HUES6 (cell line): ENCODE results near the gene OR2H2.
A peak's percentile ranks its signal among the peaks of the same experiment; 100 is the strongest.

ENCODE experiments used
- H3K27ac ChIP-seq: 2 replicates; pipeline ENCODE4 v1.7.0; 2013; ENCODE audit warnings: low read depth, mild to moderate bottlenecking, low read length, inconsistent platforms
- H3K27me3 ChIP-seq: 2 replicates; pipeline ENCODE4 v1.6.1; 2013; ENCODE audit warnings: low read length; ENCODE audit not compliant: control insufficient read depth, insufficient read depth
- H3K36me3 ChIP-seq: 2 replicates; pipeline ENCODE4 v1.6.1; 2013; ENCODE audit warnings: low read length; ENCODE audit not compliant: control insufficient read depth, insufficient read depth
- H3K4me1 ChIP-seq: 2 replicates; pipeline ENCODE4 v1.6.1; 2013; ENCODE audit warnings: low read length; ENCODE audit not compliant: control insufficient read depth, insufficient read depth
- H3K4me3 ChIP-seq: 2 replicates; pipeline ENCODE4 v1.5.1; 2013; ENCODE audit warnings: low read depth, low read length
- H3K9ac ChIP-seq: one replicate; pipeline ENCODE4 v1.6.1; 2013; ENCODE audit warnings: mild to moderate bottlenecking, low read length
- H3K9me3 ChIP-seq: 2 replicates; pipeline ENCODE4 v1.6.1; 2013; ENCODE audit warnings: low read depth, low read length; ENCODE audit not compliant: control insufficient read depth, insufficient read depth

The OR2H2 gene

DNA sequence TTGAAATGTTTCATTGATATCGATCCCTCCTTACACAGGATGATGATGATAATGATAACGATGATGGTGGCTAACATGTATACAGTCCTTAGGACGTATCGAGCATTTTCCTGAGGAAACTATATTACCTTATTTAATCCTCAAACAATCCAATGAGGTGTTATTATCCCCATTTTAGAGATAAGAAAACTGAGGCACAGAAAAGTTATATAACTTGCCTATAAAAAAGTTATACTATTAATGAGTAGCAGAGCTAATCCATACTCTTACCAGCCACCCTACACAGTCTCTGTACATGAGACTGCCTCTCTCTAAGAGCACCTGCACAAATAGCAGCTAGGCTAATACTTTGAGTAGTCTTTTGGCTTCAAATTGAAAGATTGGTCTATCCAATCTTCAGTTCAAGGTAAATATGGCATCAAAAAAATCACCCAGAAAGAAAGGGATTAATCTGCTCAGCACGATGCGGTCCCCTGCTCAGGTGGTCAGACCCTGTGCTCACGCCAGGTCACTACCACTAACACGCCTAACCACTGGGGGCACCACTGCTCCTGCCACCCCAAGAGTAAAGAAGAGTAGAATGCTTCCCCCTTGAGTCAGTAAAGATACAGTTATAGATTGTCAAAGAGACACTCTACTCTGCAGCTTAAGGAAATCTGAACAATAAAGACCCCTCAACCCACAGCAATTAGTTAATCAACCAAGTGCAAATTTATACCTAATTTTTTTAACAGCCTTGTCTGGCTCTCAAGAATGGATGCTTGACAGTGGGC is 33.0 kb downstream of the OR2H2 start:
- H3K36me3 ChIP-seq: peaks cover 98% of the 10 kb centered on the region
- H3K9me3 ChIP-seq: no peaks in the 10 kb centered on the region
- H3K4me3 ChIP-seq: no peak overlapping the region
- H3K27me3 ChIP-seq: no peaks in the 10 kb centered on the region
- peaks cover 13% of the 10 kb centered on the region; the same call in 1 of the 2 replicates for H3K4me1 ChIP-seq
- no peak overlapping the region for H3K27ac ChIP-seq
- H3K9ac ChIP-seq: no peak overlapping the region

DNA sequence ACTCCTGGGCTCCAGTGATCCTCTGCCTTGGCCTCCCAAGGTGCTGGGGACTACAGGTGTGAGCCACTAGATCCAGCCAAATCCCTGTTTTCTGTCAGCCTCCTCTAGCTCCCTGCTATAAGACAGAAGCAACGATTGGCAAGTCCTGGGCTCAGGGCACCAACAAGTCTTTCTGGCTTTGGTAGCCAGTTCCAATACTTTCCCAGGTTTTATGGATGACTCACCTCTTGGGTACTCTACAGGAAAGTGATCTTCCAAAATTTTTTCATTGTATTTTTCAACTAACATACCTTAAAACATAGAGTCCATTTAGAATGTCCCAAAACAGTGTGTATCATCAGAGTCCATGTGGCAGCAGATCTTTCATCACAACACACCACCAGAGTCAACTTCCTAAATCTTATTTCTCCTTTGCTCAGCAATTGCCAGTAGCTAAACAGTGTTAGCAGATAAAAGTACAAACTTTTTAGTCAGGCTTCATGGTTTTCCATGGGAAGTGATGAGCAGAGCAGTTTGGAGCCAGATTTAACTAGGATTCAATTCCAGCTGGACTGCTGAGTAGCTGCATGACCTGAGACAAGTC is 34.7 kb downstream of the OR2H2 start:
- Histone ChIP-seq H3K27ac (no peak overlapping the region), H3K9ac (no peak overlapping the region), H3K36me3 (peaks cover 93% of the 10 kb centered on the region), H3K9me3 (no peaks in the 10 kb centered on the region), H3K4me1 (peaks cover 29% of the 10 kb centered on the region), H3K4me3 (no peak overlapping the region), H3K27me3 (no peaks in the 10 kb centered on the region)

DNA sequence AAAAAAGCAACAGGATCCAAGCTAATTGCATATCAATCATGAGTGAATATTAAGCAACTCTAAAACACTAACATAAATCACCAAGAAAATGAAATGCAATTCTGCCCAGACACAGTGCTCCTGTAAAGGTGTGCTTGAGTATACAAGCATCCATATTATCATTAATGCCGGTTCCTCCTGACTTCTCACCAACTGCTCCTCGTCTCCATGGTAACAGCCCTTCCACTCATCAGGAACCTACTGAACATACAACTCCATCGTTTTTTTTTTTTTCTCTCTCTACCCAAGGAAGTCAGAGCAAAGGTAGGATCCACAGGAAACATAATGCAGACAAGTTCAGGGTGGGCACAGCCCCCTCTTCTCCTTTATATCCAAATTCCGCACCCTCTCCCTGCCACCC is 35.7 kb downstream of the OR2H2 start:
- no peak overlapping the region for H3K27ac ChIP-seq
- H3K4me3 ChIP-seq: no peak overlapping the region
- peaks cover 84% of the 10 kb centered on the region for H3K36me3 ChIP-seq
- no peaks in the 10 kb centered on the region for H3K27me3 ChIP-seq
- H3K4me1 ChIP-seq: peaks cover 39% of the 10 kb centered on the region
- no peaks in the 10 kb centered on the region for H3K9me3 ChIP-seq
- H3K9ac ChIP-seq: no peak overlapping the region

DNA sequence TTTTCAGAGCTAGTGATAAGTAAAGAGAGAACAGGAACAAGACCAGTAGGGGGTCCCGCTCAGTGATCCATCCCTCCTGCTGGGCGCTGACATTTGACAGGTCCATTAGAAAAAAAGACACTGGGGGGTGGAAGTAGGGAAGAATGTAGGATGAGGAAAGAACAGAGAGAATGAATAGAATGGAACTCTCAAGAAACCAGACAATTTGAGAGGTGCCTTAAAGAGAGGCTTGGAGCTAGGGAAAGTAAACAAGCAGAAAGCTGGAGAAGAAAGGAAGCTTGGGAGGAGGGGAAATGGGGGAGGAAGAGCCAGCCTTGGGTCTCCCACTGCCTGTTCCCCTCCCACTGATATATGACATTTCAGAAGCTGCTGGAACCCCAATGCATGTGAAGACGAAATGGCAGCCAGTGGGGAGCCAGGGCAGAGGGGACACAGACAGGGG is 39.6 kb downstream of the OR2H2 start:
- peak overlapping the region; percentile 79 for H3K9ac ChIP-seq
- H3K4me1 ChIP-seq: peaks cover 57% of the 10 kb centered on the region
- H3K4me3 ChIP-seq: peak overlapping the region; percentile 71
- peak overlapping the region; percentile 52; the same call in 1 of the 2 replicates for H3K27ac ChIP-seq
- H3K36me3 ChIP-seq: peaks cover 47% of the 10 kb centered on the region
- no peaks in the 10 kb centered on the region for H3K9me3 ChIP-seq
- no peaks in the 10 kb centered on the region for H3K27me3 ChIP-seq

DNA sequence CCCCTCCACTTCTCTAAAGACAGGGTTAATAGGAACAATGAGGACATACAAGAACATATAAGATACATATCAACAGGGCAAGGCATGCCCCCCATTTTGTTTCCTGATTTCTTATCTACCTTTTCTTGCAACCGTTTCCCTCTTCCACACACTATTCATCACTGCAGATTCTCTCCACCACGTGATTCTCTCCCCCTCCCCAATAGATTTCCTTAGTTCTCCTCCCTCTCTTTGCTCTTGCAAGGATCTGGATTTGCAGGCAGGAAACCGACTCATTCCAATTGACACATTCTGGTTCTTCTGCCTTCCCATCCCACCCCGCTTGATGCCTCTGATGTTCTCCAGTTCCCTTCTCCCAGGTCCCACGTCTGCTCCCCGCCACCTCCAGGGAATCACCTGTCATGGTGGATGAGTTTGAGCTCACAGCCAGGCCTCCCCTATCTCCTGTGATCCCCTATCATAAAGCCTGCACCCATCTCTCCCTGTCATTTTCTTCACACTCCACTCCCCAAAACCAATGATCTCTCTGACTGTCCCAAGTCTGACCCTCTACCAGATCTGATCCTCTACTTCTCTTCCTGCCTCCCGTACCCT is 40.5 kb downstream of the OR2H2 start:
- Histone ChIP-seq H3K4me1 (peaks cover 64% of the 10 kb centered on the region), H3K27me3 (no peaks in the 10 kb centered on the region), H3K27ac (peak overlapping the region; percentile 52; the same call in 1 of the 2 replicates), H3K36me3 (peaks cover 38% of the 10 kb centered on the region), H3K4me3 (peak overlapping the region; percentile 71), H3K9me3 (no peaks in the 10 kb centered on the region), H3K9ac (peak overlapping the region; percentile 79)

DNA sequence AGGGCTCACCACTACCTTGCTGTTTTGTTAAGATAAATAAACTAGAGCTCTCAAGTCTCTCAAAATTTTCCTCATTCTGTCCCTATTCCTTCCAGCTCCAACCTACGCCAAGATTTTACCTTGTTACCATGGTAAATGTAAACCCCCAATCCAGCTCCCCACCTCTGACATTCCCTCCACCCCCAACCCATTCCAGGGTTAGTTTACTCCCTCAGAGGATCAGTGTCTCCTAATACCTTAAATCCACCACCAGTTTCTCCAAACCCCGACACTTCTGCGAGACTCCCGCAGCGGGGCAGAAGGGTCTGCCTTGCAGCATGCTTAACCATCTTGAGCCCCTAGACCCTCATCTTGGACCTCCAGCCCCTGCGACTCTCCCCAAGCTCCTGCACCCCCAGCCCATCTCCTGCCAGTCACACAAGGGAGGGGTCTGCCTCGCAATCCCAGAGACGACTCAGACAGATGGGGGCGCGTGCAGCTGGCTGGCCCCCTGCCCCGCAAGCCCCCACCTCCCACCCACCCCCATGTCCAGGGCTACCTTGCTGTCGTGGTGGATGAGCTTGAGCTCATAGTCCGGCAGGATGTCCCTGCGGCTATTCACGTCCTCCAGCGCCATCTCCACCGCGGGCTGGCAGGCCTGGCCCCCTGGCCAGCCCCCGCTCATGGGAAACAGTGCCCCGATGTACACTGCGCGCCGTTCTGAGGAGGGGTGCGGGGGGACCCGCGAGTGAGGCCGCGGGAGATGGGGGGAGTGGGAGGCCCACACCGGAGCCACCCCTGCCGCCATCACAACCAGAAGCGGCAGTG is 42.2 kb downstream of the OR2H2 start:
- Histone ChIP-seq H3K4me3 (peak overlapping the region; percentile 71), H3K9ac (peak overlapping the region; percentile 79), H3K27me3 (no peaks in the 10 kb centered on the region), H3K4me1 (peaks cover 75% of the 10 kb centered on the region), H3K27ac (peak overlapping the region; percentile 84; the same call in 1 of the 2 replicates), H3K36me3 (peaks cover 21% of the 10 kb centered on the region), H3K9me3 (no peaks in the 10 kb centered on the region)

DNA sequence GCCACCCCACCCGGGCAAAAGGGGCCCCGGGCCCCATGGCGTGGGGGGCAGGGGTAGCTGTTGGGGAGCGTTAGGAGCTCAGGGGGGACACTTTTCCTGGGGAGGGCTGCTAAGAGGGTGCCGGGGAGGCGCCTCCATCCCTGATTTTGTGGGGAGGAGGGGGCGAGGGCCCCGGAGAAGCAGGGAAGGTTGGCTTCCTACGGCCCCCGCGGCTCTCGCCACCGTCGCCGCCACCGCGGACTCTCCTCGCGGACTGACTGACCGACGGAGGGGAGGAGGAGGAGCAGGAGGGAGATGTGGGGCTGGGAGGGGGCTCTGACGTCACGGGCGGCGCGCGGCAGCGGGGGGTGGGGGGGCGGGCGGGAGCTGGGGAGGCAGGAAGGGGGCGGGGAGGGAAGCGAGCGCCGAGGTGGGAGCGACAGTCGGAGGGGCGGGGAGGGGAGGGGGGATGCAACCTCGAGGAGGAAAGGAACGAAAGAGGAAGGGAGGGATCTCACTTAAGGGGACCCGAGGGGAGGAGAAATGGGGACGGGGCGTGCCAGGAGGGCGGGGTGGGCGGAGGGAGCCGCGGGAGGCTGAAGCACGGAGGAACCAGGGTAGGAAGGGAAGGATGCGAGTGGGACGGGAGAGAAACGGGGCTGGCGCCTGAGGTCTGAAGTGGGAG is 43.0 kb downstream of the OR2H2 start:
- peaks cover 67% of the 10 kb centered on the region for H3K4me1 ChIP-seq
- H3K27me3 ChIP-seq: no peaks in the 10 kb centered on the region
- peak overlapping the region; percentile 79 for H3K9ac ChIP-seq
- H3K27ac ChIP-seq: peak overlapping the region; percentile 84; the same call in 1 of the 2 replicates
- H3K4me3 ChIP-seq: peak overlapping the region; percentile 71
- H3K9me3 ChIP-seq: no peaks in the 10 kb centered on the region
- H3K36me3 ChIP-seq: peaks cover 13% of the 10 kb centered on the region

DNA sequence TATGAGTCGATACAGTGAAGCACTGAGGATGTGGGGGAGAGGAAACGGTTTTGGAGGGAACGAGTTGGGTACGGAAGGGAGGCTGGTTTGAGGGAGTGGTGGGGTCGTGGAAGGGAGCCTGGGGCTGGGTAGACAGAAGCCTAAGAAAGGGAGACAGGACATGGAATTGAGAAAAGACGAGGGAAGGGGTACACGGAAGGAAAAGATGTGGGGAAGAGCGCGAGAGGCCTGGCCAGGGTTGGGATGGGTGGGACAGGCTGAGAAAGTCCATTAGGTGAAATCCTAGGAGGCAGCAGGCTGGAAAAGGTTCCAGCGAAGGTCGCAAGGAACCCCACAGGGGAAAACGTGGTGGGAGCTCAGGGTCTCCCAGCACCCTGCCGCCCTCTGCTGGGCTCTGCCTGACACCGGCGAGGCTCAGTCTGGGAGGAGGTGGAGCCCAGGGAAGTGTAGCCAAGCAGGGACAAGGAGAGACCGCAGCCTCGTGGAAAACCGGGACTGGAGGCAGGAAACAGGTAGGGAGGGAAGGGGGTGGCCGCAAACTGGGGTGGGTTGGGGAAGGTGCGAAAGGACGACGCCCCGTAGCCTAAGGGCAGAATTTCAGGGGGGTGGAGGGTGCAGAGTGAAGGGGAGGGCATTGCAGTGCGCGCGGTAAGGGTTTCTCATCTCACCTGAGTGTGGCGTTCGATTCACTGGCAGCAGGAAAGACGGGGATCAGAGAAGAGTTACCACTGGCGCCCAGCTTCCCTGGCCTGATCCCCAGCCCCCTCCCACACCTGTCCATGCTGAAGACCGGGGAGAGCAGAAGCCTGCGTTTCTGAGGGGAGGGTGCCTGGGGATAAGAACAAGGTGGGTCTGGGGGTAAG is 43.7 kb downstream of the OR2H2 start:
- peak overlapping the region; percentile 17; the same call in 1 of the 2 replicates for H3K27ac ChIP-seq
- H3K4me3 ChIP-seq: peak overlapping the region; percentile 64
- H3K9ac ChIP-seq: peak overlapping the region; percentile 75

DNA sequence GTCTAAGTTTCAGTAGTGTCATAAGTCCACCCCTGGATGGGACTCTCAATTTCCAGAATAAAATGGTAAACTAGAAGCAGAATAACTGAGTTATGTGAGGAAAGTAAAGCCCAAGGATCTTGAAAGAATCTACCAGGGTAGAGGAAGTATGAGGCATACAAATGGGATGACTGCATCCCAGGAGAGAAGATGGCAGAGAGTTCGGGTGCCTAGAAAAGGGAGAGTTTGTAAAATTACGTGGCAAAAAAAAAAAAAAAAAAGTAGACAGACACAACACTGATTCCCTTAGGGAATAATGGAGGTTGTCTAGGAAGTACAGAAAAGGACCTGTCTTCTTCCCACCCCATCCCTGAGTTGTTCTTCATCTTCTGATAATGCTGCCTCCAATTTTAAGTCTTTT is 44.6 kb downstream of the OR2H2 start:
- Histone ChIP-seq H3K4me3 (peak overlapping the region; percentile 64), H3K27me3 (no peaks in the 10 kb centered on the region), H3K4me1 (peaks cover 60% of the 10 kb centered on the region), H3K27ac (no peak overlapping the region), H3K9ac (no peak overlapping the region), H3K36me3 (no peaks in the 10 kb centered on the region), H3K9me3 (no peaks in the 10 kb centered on the region)

More for the DNA sequence above, 43.7 kb downstream of the OR2H2 start:
- H3K9me3 ChIP-seq: no peaks in the 10 kb centered on the region
- peaks cover 60% of the 10 kb centered on the region for H3K4me1 ChIP-seq
- H3K27me3 ChIP-seq: no peaks in the 10 kb centered on the region
- H3K36me3 ChIP-seq: peaks cover 6% of the 10 kb centered on the region
